WTC11 (cell line): Measurements from ENCODE around the gene CLEC5A. TPM values are rescaled to one million over a fixed set of nuclear protein-coding genes. Genes with fewer than 3 reads are reported as not detected.

Source experiments
- ATAC-seq: fragments of 200-7000 bp; cut with Tn5 transposase; 2 replicates; pipeline ENCODE4 v1.10.0; 2021; ENCODE audit warnings: mild to moderate bottlenecking, moderate library complexity
- CTCF ChIA-PET: fragments of 300-600 bp; sonication (Branson Sonifier 250); formaldehyde crosslinking; loops from one replicate; lab custom pipeline; 2021; ENCODE audit warnings: antibody characterized with exemption; lab: Charles Lee
- POLR2A ChIA-PET: fragments of 350-600 bp; sonication (Branson Sonifier 250); formaldehyde crosslinking; loops from one replicate; lab custom pipeline; 2021; ENCODE audit warnings: antibody characterized with exemption; lab: Charles Lee
- DNase-seq: peaks from one replicate; pipeline ENCODE4 v3.0.0; 2021; ENCODE audit warnings: low spot score
- H3K27ac Mint-ChIP-seq: 2 replicates; pipeline ENCODE4 v1.8.0; 2021; ENCODE audit warnings: mixed read lengths
- H3K27me3 Mint-ChIP-seq: 2 replicates; pipeline ENCODE4 v1.8.0; 2021; ENCODE audit warnings: low read depth, mild to moderate bottlenecking, moderate library complexity, mixed read lengths
- H3K36me3 Mint-ChIP-seq: 2 replicates; pipeline ENCODE4 v1.8.0; 2021; ENCODE audit warnings: mixed read lengths
- H3K4me1 Mint-ChIP-seq: 2 replicates; pipeline ENCODE4 v1.8.0; 2022; ENCODE audit warnings: mixed read lengths
- H3K4me3 Mint-ChIP-seq: 2 replicates; pipeline ENCODE4 v1.8.0; 2021; ENCODE audit warnings: mild to moderate bottlenecking, moderate library complexity, mixed read lengths
- H3K9me3 Mint-ChIP-seq: 2 replicates; pipeline ENCODE4 v1.8.0; 2021; ENCODE audit warnings: mixed read lengths
- ATF1 ChIP-seq: sonication (generic); formaldehyde crosslinking; IDR thresholded peaks from 2 replicates; pipeline ENCODE4 v1.8.1; 2023; ENCODE audit warnings: mild to moderate bottlenecking, moderate library complexity, missing genetic modification reagents
- CBFB ChIP-seq: sonication (generic); formaldehyde crosslinking; IDR thresholded peaks from 2 replicates; pipeline ENCODE4 v1.8.1; 2022; ENCODE audit warnings: mild to moderate bottlenecking, low read depth, missing genetic modification reagents
- CREB1 ChIP-seq: sonication (generic); formaldehyde crosslinking; IDR thresholded peaks from 2 replicates; pipeline ENCODE4 v1.8.0; 2023; ENCODE audit warnings: mild to moderate bottlenecking, missing genetic modification reagents
- ESRRA ChIP-seq: sonication (generic); formaldehyde crosslinking; IDR thresholded peaks from 2 replicates; pipeline ENCODE4 v1.8.1; 2022; ENCODE audit warnings: mild to moderate bottlenecking, missing genetic modification reagents, borderline replicate concordance
- FOXJ3 ChIP-seq: sonication (generic); formaldehyde crosslinking; IDR thresholded peaks from 2 replicates; pipeline ENCODE4 v1.9.0; 2021; ENCODE audit warnings: missing genetic modification reagents, mild to moderate bottlenecking, borderline replicate concordance
- FOXK1 ChIP-seq: sonication (generic); formaldehyde crosslinking; IDR thresholded peaks from 2 replicates; pipeline ENCODE4 v1.8.0; 2022; ENCODE audit warnings: mild to moderate bottlenecking, moderate library complexity, missing genetic modification reagents
- JAZF1 ChIP-seq: fragments of 250-450 bp; sonication (Bioruptor Pico); IDR thresholded peaks from 2 replicates; pipeline ENCODE4 v1.9.0; 2021; ENCODE audit warnings: moderate library complexity, mild to moderate bottlenecking, inconsistent platforms
- MXD4 ChIP-seq: fragments of 250-450 bp; sonication (Bioruptor Pico); IDR thresholded peaks from 2 replicates; pipeline ENCODE4 v1.8.0; 2021; ENCODE audit warnings: mild to moderate bottlenecking, moderate library complexity, borderline replicate concordance
- MYBL2 ChIP-seq: sonication (generic); formaldehyde crosslinking; IDR thresholded peaks from 2 replicates; pipeline ENCODE4 v1.8.1; 2023; ENCODE audit warnings: mild to moderate bottlenecking, moderate library complexity, missing genetic modification reagents
- NFE2L1 ChIP-seq: sonication (generic); formaldehyde crosslinking; IDR thresholded peaks from 2 replicates; pipeline ENCODE4 v1.8.1; 2023; ENCODE audit warnings: missing genetic modification reagents
- SMAD4 ChIP-seq: sonication (generic); formaldehyde crosslinking; IDR thresholded peaks from 2 replicates; pipeline ENCODE4 v1.8.0; 2022; ENCODE audit warnings: mild to moderate bottlenecking, missing genetic modification reagents
- TCF7 ChIP-seq: sonication (generic); formaldehyde crosslinking; IDR thresholded peaks from 2 replicates; pipeline ENCODE4 v1.8.0; 2022; ENCODE audit warnings: mild to moderate bottlenecking, low read depth, missing genetic modification reagents, moderate library complexity
- ZNF232 ChIP-seq: sonication (generic); formaldehyde crosslinking; IDR thresholded peaks from 2 replicates; pipeline ENCODE4 v1.8.0; 2022; ENCODE audit warnings: mild to moderate bottlenecking, missing genetic modification reagents
- ZNF317 ChIP-seq: sonication (generic); formaldehyde crosslinking; IDR thresholded peaks from 2 replicates; pipeline ENCODE4 v1.8.1; 2023; ENCODE audit warnings: low read depth, mild to moderate bottlenecking, moderate library complexity, missing genetic modification reagents, borderline replicate concordance
- ZNF396 ChIP-seq: fragments of 250-450 bp; sonication (Bioruptor Pico); IDR thresholded peaks from 2 replicates; pipeline ENCODE4 v1.8.0; 2021; ENCODE audit warnings: mild to moderate bottlenecking, moderate library complexity, borderline replicate concordance
- ZNF416 ChIP-seq: fragments of 250-450 bp; sonication (Bioruptor Pico); IDR thresholded peaks from 2 replicates; pipeline ENCODE4 v1.9.0; 2021; ENCODE audit warnings: mild to moderate bottlenecking, inconsistent platforms
- ZNF532 ChIP-seq: fragments of 250-450 bp; sonication (Bioruptor Pico); IDR thresholded peaks from 2 replicates; pipeline ENCODE4 v1.9.0; 2021; ENCODE audit warnings: mild to moderate bottlenecking, borderline replicate concordance
- ZNF671 ChIP-seq: fragments of 250-450 bp; sonication (Bioruptor Pico); IDR thresholded peaks from 2 replicates; pipeline ENCODE4 v1.8.0; 2021; ENCODE audit warnings: mild to moderate bottlenecking
- total RNA-seq: library from RNA; stranded (reverse); gene quantifications from 3 replicates; pipeline ENCODE4 v1.2.3, GENCODE V29; 2021
- TF ChIP-seq, protein P1 (sequence below): fragments of 250-450 bp; sonication (Bioruptor Pico); IDR thresholded peaks from 2 replicates; pipeline ENCODE4 v2.1.2; 2022; ENCODE audit warnings: mild to moderate bottlenecking, moderate library complexity
- TF ChIP-seq, protein P2 (sequence below): sonication (generic); formaldehyde crosslinking; conservative IDR thresholded peaks from 2 replicates; pipeline ENCODE4 v1.8.1; 2023; ENCODE audit warnings: mild to moderate bottlenecking, low read depth, missing genetic modification reagents, moderate library complexity
- TF ChIP-seq, protein P3 (sequence below): sonication (generic); formaldehyde crosslinking; IDR thresholded peaks from 2 replicates; pipeline ENCODE4 v1.8.0; 2022; ENCODE audit warnings: mild to moderate bottlenecking, missing genetic modification reagents
- TF ChIP-seq, protein P4 (sequence below): sonication (generic); formaldehyde crosslinking; IDR thresholded peaks from 2 replicates; pipeline ENCODE4 v1.8.0; 2023; ENCODE audit warnings: mild to moderate bottlenecking, missing genetic modification reagents
- TF ChIP-seq, protein P5 (sequence below): fragments of 250-450 bp; sonication (Bioruptor Pico); IDR thresholded peaks from 2 replicates; pipeline ENCODE4 v1.8.0; 2021; ENCODE audit warnings: mild to moderate bottlenecking

The CLEC5A gene
- total RNA-seq, 1 experiment from 2014 or later: not detected

DNA sequence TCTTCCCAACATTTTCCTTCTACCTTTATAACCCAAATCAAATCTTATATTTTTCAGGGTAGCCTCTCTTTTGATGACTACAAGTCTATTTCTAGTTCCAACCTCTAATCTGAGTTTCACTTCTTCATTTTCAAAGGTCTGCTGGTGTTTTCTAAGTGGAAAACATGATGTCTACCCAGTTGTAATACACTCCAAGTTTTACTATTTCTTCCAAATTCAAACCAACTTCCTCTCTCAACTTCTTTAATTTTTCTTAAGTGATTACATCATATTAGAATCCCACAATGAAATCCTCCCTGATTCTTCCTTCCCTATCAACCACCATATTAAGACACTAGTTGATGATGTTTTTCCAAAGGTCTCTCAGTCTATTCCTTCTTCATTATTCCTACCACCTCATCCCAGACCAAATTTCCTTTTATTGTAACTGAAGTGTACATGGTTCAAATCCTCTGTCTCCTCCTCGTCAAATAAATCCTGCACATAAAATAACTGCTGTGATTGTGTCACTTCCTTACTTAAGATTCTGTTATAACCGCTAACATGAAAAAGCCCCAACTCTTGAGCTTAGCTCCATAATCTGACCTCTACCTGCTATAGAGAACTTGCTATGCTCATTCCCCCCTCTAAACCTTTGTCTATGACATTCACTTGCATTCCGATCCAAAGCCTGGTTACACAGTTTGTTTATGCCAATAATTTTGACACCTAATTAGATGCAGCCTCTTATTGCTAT lies 14.1 kb upstream of the CLEC5A start:
- Mint-ChIP-seq H3K4me3 (no peak overlapping the region), H3K27ac (no peak overlapping the region), H3K4me1 (no peaks in the 10 kb centered on the region), H3K27me3 (no peaks in the 10 kb centered on the region), H3K9me3 (peaks cover 11% of the 10 kb centered on the region), H3K36me3 (no peaks in the 10 kb centered on the region)
- ATAC-seq (no peak), DNase-seq (no peak)
- ChIA-PET POLR2A (no interaction called here), CTCF (no interaction called here)
- TF ChIP-seq FOXK1 (CRISPR knock-in tag): no peak
- no peak for TF ChIP-seq ZNF671 (CRISPR knock-in tag)
- no peak for TF ChIP-seq ESRRA
- no peak for TF ChIP-seq ZNF416 (CRISPR knock-in tag)
- TF ChIP-seq CREB1 (CRISPR knock-in tag): no peak
- TF ChIP-seq TCF7 (CRISPR knock-in tag): no peak
- TF ChIP-seq, protein P1, sequence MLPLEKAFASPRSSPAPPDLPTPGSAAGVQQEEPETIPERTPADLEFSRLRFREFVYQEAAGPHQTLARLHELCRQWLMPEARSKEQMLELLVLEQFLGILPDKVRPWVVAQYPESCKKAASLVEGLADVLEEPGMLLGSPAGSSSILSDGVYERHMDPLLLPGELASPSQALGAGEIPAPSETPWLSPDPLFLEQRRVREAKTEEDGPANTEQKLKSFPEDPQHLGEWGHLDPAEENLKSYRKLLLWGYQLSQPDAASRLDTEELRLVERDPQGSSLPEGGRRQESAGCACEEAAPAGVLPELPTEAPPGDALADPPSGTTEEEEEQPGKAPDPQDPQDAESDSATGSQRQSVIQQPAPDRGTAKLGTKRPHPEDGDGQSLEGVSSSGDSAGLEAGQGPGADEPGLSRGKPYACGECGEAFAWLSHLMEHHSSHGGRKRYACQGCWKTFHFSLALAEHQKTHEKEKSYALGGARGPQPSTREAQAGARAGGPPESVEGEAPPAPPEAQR (CRISPR knock-in tag): no peak
- TF ChIP-seq SMAD4 (CRISPR knock-in tag): no peak

DNA sequence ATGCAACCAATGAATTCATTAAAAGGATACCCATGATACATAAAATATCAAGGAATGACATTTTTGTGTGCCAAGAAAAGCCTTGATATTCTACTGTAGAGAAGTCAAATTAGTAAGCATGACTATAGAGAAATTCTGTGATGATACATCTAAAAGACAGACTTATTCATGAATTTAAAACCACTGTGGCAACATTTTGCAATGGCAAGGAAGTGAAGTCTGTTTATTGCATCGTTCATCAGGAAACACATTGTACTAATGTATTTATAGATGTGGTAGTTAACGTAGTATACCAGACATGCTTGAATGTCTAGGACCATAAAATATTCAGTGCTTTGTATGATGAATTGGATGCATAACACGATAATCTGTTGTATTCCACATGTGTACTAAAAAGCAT lies 9.3 kb upstream of the CLEC5A start:
- no peak overlapping the region for H3K27ac Mint-ChIP-seq
- no peak for ATAC-seq
- no peak for DNase-seq
- no peak overlapping the region for H3K4me3 Mint-ChIP-seq
- no peaks in the 10 kb centered on the region for H3K27me3 Mint-ChIP-seq
- H3K36me3 Mint-ChIP-seq: no peaks in the 10 kb centered on the region
- POLR2A ChIA-PET: no interaction called here
- H3K9me3 Mint-ChIP-seq: no peaks in the 10 kb centered on the region
- peaks cover 9% of the 10 kb centered on the region for H3K4me1 Mint-ChIP-seq
- CTCF ChIA-PET: no interaction called here
- TF ChIP-seq ATF1 (CRISPR knock-in tag): no peak
- TF ChIP-seq, protein P2, sequence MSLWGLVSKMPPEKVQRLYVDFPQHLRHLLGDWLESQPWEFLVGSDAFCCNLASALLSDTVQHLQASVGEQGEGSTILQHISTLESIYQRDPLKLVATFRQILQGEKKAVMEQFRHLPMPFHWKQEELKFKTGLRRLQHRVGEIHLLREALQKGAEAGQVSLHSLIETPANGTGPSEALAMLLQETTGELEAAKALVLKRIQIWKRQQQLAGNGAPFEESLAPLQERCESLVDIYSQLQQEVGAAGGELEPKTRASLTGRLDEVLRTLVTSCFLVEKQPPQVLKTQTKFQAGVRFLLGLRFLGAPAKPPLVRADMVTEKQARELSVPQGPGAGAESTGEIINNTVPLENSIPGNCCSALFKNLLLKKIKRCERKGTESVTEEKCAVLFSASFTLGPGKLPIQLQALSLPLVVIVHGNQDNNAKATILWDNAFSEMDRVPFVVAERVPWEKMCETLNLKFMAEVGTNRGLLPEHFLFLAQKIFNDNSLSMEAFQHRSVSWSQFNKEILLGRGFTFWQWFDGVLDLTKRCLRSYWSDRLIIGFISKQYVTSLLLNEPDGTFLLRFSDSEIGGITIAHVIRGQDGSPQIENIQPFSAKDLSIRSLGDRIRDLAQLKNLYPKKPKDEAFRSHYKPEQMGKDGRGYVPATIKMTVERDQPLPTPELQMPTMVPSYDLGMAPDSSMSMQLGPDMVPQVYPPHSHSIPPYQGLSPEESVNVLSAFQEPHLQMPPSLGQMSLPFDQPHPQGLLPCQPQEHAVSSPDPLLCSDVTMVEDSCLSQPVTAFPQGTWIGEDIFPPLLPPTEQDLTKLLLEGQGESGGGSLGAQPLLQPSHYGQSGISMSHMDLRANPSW (CRISPR knock-in tag): no peak
- no peak for TF ChIP-seq ZNF232 (CRISPR knock-in tag)
- no peak for TF ChIP-seq JAZF1 (CRISPR knock-in tag)
- no peak for TF ChIP-seq NFE2L1 (CRISPR knock-in tag)
- no peak for TF ChIP-seq FOXJ3
- no peak for TF ChIP-seq CBFB (CRISPR knock-in tag)
- TF ChIP-seq, protein P3, sequence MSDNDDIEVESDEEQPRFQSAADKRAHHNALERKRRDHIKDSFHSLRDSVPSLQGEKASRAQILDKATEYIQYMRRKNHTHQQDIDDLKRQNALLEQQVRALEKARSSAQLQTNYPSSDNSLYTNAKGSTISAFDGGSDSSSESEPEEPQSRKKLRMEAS (CRISPR knock-in tag): no peak
- no peak for TF ChIP-seq MYBL2
- TF ChIP-seq, protein P4, sequence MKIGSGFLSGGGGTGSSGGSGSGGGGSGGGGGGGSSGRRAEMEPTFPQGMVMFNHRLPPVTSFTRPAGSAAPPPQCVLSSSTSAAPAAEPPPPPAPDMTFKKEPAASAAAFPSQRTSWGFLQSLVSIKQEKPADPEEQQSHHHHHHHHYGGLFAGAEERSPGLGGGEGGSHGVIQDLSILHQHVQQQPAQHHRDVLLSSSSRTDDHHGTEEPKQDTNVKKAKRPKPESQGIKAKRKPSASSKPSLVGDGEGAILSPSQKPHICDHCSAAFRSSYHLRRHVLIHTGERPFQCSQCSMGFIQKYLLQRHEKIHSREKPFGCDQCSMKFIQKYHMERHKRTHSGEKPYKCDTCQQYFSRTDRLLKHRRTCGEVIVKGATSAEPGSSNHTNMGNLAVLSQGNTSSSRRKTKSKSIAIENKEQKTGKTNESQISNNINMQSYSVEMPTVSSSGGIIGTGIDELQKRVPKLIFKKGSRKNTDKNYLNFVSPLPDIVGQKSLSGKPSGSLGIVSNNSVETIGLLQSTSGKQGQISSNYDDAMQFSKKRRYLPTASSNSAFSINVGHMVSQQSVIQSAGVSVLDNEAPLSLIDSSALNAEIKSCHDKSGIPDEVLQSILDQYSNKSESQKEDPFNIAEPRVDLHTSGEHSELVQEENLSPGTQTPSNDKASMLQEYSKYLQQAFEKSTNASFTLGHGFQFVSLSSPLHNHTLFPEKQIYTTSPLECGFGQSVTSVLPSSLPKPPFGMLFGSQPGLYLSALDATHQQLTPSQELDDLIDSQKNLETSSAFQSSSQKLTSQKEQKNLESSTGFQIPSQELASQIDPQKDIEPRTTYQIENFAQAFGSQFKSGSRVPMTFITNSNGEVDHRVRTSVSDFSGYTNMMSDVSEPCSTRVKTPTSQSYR (CRISPR knock-in tag): no peak
- no peak for TF ChIP-seq ZNF532 (CRISPR knock-in tag)
- TF ChIP-seq, protein P5, sequence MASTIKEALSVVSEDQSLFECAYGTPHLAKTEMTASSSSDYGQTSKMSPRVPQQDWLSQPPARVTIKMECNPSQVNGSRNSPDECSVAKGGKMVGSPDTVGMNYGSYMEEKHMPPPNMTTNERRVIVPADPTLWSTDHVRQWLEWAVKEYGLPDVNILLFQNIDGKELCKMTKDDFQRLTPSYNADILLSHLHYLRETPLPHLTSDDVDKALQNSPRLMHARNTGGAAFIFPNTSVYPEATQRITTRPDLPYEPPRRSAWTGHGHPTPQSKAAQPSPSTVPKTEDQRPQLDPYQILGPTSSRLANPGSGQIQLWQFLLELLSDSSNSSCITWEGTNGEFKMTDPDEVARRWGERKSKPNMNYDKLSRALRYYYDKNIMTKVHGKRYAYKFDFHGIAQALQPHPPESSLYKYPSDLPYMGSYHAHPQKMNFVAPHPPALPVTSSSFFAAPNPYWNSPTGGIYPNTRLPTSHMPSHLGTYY: no peak
- TF ChIP-seq ZNF317: no peak
- TF ChIP-seq SMAD4 (CRISPR knock-in tag): no peak
- no peak for TF ChIP-seq ZNF396 (CRISPR knock-in tag)
- no peak for TF ChIP-seq MXD4 (CRISPR knock-in tag)
